B cell (primary cell): Measurements from ENCODE around the gene FBXO48. TPM values are rescaled to one million over a fixed set of nuclear protein-coding genes. Genes with fewer than 3 reads are reported as not detected.

Source experiments
- ATAC-seq: fragments of 200-7000 bp; cut with Tn5 transposase; one replicate; pipeline ENCODE4 v1.10.0; 2021; ENCODE audit warnings: low read depth, mild to moderate bottlenecking, moderate number of reproducible peaks, moderate library complexity
- CTCF ChIA-PET: fragments of 350-600 bp; sonication (Branson Sonifier 250); formaldehyde crosslinking; loops from one replicate; lab custom pipeline; 2021; ENCODE audit warnings: antibody characterized with exemption, inconsistent platforms; lab: Charles Lee
- POLR2A ChIA-PET: fragments of 350-600 bp; sonication (Branson Sonifier 250); formaldehyde crosslinking; loops from one replicate; lab custom pipeline; 2021; ENCODE audit warnings: antibody characterized with exemption; lab: Charles Lee
- DNase-seq: peaks from one replicate; pipeline ENCODE4 v3.0.0; 2013
- H2AFZ ChIP-seq: 2 replicates; pipeline ENCODE4 v1.6.1; 2012; ENCODE audit warnings: mild to moderate bottlenecking, low read depth, low read length; ENCODE audit not compliant: insufficient read depth, poor library complexity, severe bottlenecking
- H3K27ac ChIP-seq, 2 donors: 1 replicate in 1 of 2; 2 replicates in 1 of 2; pipeline ENCODE4 v1.5.1; 2012 to 2013; ENCODE audit warnings: low read length in 2 of 2, mild to moderate bottlenecking in 2 of 2, moderate library complexity in 1 of 2
- H3K27me3 ChIP-seq, 4 experiments: fragments of 200-600 bp in 1 of 4; sonication (generic) in 1 of 4; replicated peaks in 1 of 4; 1 replicate in 2 of 4; 2 replicates in 2 of 4; pipeline versions ENCODE4 v1.6.1 to v1.7.0; 2013 to 2016; ENCODE audit warnings: low read length in 3 of 4, mild to moderate bottlenecking in 2 of 4, mixed read lengths in 1 of 4, moderate library complexity in 1 of 4; ENCODE audit not compliant: insufficient read depth in 4 of 4, control insufficient read depth in 3 of 4; ENCODE audit errors: control extremely low read depth in 1 of 4
- H3K36me3 ChIP-seq, 2 experiments: replicated peaks in 1 of 2; 1 replicate in 1 of 2; 2 replicates in 1 of 2; pipeline versions ENCODE4 v1.6.1 to v1.7.1; 2013; ENCODE audit warnings: low read length in 1 of 2; ENCODE audit not compliant: insufficient read depth in 2 of 2, control insufficient read depth in 1 of 2; ENCODE audit errors: control extremely low read depth in 1 of 2, extremely low read depth in 1 of 2
- H3K4me1 ChIP-seq, 2 donors: fragments of 200-600 bp in 1 of 2; sonication (generic) in 1 of 2; 1 replicate in 1 of 2; 2 replicates in 1 of 2; pipeline versions ENCODE4 v1.5.1 to v1.6.1; 2013 to 2017; ENCODE audit warnings: low read length in 2 of 2; ENCODE audit not compliant: control insufficient read depth in 2 of 2, insufficient read depth in 2 of 2
- H3K4me2 ChIP-seq: replicated peaks from 2 replicates; pipeline ENCODE3; 2012; ENCODE audit warnings: mild to moderate bottlenecking, low read depth, low read length; ENCODE audit not compliant: poor library complexity, severe bottlenecking
- H3K4me3 ChIP-seq, 5 experiments: fragments of 200-600 bp in 1 of 5; sonication (generic) in 1 of 5; 1 replicate in 3 of 5; 2 replicates in 2 of 5; pipeline versions ENCODE4 v1.5.1 to v1.7.0; 2011 to 2016; ENCODE audit warnings: low read length in 4 of 5, mild to moderate bottlenecking in 4 of 5, low read depth in 2 of 5, control low read depth in 1 of 5, moderate library complexity in 1 of 5; ENCODE audit not compliant: insufficient read depth in 1 of 5; ENCODE audit errors: control extremely low read depth in 1 of 5, extremely low read depth in 1 of 5
- H3K79me2 ChIP-seq: fragments of 200-600 bp; sonication (generic); one replicate; pipeline ENCODE4 v1.6.0; 2016; ENCODE audit warnings: low read length; ENCODE audit not compliant: control insufficient read depth, insufficient read depth
- H3K9ac ChIP-seq: fragments of 200-600 bp; sonication (generic); 2 replicates; pipeline ENCODE4 v1.6.1; 2017; ENCODE audit warnings: mild to moderate bottlenecking, low read length, moderate library complexity
- H3K9me3 ChIP-seq, 3 donors: one replicate each; pipeline versions ENCODE4 v1.6.1 to v1.7.1; 2013; ENCODE audit warnings: low read length in 2 of 3; ENCODE audit not compliant: control insufficient read depth in 2 of 3, insufficient read depth in 1 of 3; ENCODE audit errors: control extremely low read depth in 1 of 3
- H4K20me1 ChIP-seq: 2 replicates; pipeline ENCODE4 v1.6.0; 2012; ENCODE audit warnings: mild to moderate bottlenecking, low read length; ENCODE audit not compliant: insufficient read depth, control insufficient read depth, poor library complexity, severe bottlenecking
- H3K27ac Mint-ChIP-seq: one replicate; pipeline ENCODE4 v1.8.0; 2021; ENCODE audit warnings: mixed read lengths
- H3K27me3 Mint-ChIP-seq: one replicate; pipeline ENCODE4 v1.8.0; 2021; ENCODE audit warnings: mixed read lengths
- H3K4me1 Mint-ChIP-seq: one replicate; pipeline ENCODE4 v1.8.0; 2021; ENCODE audit warnings: mixed read lengths
- H3K4me3 Mint-ChIP-seq: one replicate; pipeline ENCODE4 v1.8.0; 2021; ENCODE audit warnings: mixed read lengths
- H3K9me3 Mint-ChIP-seq: one replicate; pipeline ENCODE4 v1.8.0; 2022; ENCODE audit warnings: mixed read lengths; ENCODE audit not compliant: insufficient read depth
- EZH2 ChIP-seq: IDR thresholded peaks from 2 replicates; pipeline ENCODE4 v1.6.1; 2012; ENCODE audit warnings: borderline replicate concordance, low read depth, mild to moderate bottlenecking, moderate library complexity, low read length; ENCODE audit not compliant: insufficient read depth, poor library complexity, severe bottlenecking
- WGBS: methylation state at CpG from one replicate; pipeline ENCODE4 v1.1.5; 2013; ENCODE audit warnings: missing lambda C conversion rate; ENCODE audit not compliant: insufficient coverage; 5-methylcytosine and 5-hydroxymethylcytosine counted together
- intact Hi-C: fragments of 100-400 bp; cut with micrococcal nuclease; formaldehyde crosslinking; loops from one replicate; pipeline ENCODE4 v1.10.0; 2022
- polyA plus RNA-seq: library from polyadenylated mRNA; depleted of rRNA; stranded (reverse); fragments of >200 nt; gene quantifications from 2 replicates; pipeline ENCODE4 v1.2.3, GENCODE V29; 2012
- total RNA-seq, 2 donors: library from RNA; stranded (reverse); fragments of 120-200 nt in 1 of 2; gene quantifications; 1 replicate in 1 of 2; 2 replicates in 1 of 2; pipeline versions ENCODE4 v1.2.3 to v1.2.4, GENCODE V29; 2013 to 2022
- TF ChIP-seq, protein P1 (sequence below): fragments of 200-600 bp; IDR thresholded peaks from one replicate; pipeline ENCODE4 v1.8.0; 2022; ENCODE audit warnings: antibody characterized with exemption, mild to moderate bottlenecking

Gene FBXO48
- total and polyA plus RNA-seq, 2 donors (not counting 1 experiment from before 2014, with no cell fraction given): 1.5 to 3.2 TPM

GRCh38 chr2:68420254-68420910 lies 46.7 kb downstream of the FBXO48 start:
- no peak overlapping the region for H3K27ac Mint-ChIP-seq
- Histone ChIP-seq H3K4me3 (no peak overlapping the region), H3K4me2 (no peak overlapping the region), H3K4me1 (peaks cover 77 to 80% of the 10 kb centered on the region in 2 donors), H3K79me2 (peaks cover 2% of the 10 kb centered on the region), H3K27ac (no peak overlapping the region), H3K9ac (no peak overlapping the region), H3K36me3 (no peaks in the 10 kb centered on the region), H3K27me3 (no peaks in the 10 kb centered on the region), H2AFZ (no peak overlapping the region), H4K20me1 (no peaks in the 10 kb centered on the region), H3K9me3 (no peaks in the 10 kb centered on the region)
- ATAC-seq (no peak), DNase-seq (no peak)
- 47% methylated on average over 2 of the region's 3 CpGs for WGBS
- peaks cover 65% of the 10 kb centered on the region for H3K4me1 Mint-ChIP-seq
- H3K27me3 Mint-ChIP-seq: no peaks in the 10 kb centered on the region
- ChIA-PET CTCF (interaction anchor here (1.1 to 5.3 kb wide), 3 partner anchors 16 to 21 kb away, joined by 3 to 30 read pairs (median 4); no protein-coding TSS in a partner anchor), POLR2A (interaction anchor here (1.0 kb wide), 1 partner anchor 10 kb away, joined by 3 read pairs; no protein-coding TSS in a partner anchor)
- H3K4me3 Mint-ChIP-seq: no peak overlapping the region
- TF ChIP-seq EZH2: no peak
- TF ChIP-seq, protein P1, sequence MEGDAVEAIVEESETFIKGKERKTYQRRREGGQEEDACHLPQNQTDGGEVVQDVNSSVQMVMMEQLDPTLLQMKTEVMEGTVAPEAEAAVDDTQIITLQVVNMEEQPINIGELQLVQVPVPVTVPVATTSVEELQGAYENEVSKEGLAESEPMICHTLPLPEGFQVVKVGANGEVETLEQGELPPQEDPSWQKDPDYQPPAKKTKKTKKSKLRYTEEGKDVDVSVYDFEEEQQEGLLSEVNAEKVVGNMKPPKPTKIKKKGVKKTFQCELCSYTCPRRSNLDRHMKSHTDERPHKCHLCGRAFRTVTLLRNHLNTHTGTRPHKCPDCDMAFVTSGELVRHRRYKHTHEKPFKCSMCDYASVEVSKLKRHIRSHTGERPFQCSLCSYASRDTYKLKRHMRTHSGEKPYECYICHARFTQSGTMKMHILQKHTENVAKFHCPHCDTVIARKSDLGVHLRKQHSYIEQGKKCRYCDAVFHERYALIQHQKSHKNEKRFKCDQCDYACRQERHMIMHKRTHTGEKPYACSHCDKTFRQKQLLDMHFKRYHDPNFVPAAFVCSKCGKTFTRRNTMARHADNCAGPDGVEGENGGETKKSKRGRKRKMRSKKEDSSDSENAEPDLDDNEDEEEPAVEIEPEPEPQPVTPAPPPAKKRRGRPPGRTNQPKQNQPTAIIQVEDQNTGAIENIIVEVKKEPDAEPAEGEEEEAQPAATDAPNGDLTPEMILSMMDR: no peak
- no peaks in the 10 kb centered on the region for H3K9me3 Mint-ChIP-seq
- intact Hi-C loops: no loop called here

DNA sequence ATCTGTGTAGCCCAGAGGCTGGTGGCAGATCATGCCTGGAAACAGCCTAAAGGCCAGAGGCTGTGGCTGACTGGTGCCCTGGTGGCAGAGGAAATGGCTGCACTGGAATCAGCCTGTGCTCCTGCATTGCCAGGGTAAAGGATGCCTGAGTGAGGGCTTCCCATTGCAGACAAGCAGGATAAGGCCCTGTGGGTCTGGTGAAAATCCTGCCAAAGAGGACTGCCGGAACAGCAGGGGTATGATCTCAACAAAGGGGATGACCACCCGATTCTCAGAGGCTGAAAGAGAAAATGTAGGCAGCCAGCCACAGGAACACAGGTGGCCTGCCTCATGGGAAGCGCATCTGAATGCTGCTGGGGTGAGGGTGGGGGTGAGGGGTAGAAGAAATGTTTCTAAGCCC lies 48.2 kb downstream of the FBXO48 start:
- Histone ChIP-seq H3K9me3 (no peaks in the 10 kb centered on the region), H3K4me3 (no peak overlapping the region), H4K20me1 (no peaks in the 10 kb centered on the region), H3K9ac (no peak overlapping the region), H3K27ac (peak overlapping the region; percentile 7 to 42), H3K79me2 (no peaks in the 10 kb centered on the region), H3K27me3 (no peaks in the 10 kb centered on the region), H3K36me3 (no peaks in the 10 kb centered on the region), H2AFZ (peak overlapping the region; percentile 2), H3K4me2 (peak overlapping the region; percentile 65), H3K4me1 (peaks cover 76 to 77% of the 10 kb centered on the region in 2 donors)
- 38% methylated on average over 2 of the region's 3 CpGs for WGBS
- Mint-ChIP-seq H3K27me3 (no peaks in the 10 kb centered on the region), H3K4me1 (peaks cover 80% of the 10 kb centered on the region), H3K4me3 (peak overlapping the region; percentile 12), H3K27ac (peak overlapping the region; percentile 29), H3K9me3 (no peaks in the 10 kb centered on the region)
- TF ChIP-seq EZH2: no peak
- TF ChIP-seq, protein P1: peak; percentile 14
- intact Hi-C loops: no loop called here
- ChIA-PET POLR2A (no interaction called here), CTCF (interaction anchor here (1.4 to 5.3 kb wide), 3 partner anchors 14 to 297 kb away, joined by 4 to 30 read pairs (median 6); no protein-coding TSS in a partner anchor)
- DNase-seq: no peak
- ATAC-seq: no peak
